ENCODE data around the gene GATAD2A.

Gene GATAD2A

GRCh38 chr19:19545707-19546106 lies 140.2 kb downstream of the GATAD2A start:
- TF ChIP-seq POLR2AphosphoS5 (IDR thresholded peaks at IDR 0.05; ENCODE audit: low read depth, low read length): no peak
- TF ChIP-seq REST (IDR thresholded peaks at IDR 0.05; ENCODE audit: insufficient read depth in 1 of 2, low read depth in 2 of 2, low read length in 2 of 2): no peak
- TF ChIP-seq TAF1 (IDR thresholded peaks at IDR 0.05; ENCODE audit: borderline replicate concordance, insufficient read depth, low read length): no peak
- no peak for TF ChIP-seq SIN3A (IDR thresholded peaks at IDR 0.05; ENCODE audit: borderline replicate concordance, insufficient read depth, low read length)
- TF ChIP-seq FOXP2 (optimal IDR thresholded peaks at IDR 0.05; ENCODE audit: borderline replicate concordance, extremely low read depth, extremely low read length, insufficient read depth): no peak

DNA sequence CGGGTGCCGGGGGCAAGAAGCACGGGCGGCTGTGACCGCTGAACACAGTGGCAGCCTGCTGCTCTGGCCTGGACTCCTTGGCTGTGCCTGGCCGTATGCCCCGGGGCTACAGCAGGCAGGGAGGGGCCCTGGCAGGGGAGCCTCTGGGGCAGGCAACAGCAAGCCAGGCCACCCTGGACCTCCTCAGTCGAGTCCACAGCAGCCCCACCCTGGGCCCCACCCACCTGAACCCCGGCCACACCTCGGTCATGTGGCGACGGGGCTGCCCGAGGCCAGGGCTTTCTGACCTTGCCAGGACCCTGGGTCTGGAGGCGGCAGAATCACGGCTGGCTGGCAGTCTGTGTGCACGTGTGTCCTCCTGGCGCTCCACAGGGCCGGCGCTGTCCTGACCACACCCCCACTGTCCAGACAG lies 141.3 kb downstream of the GATAD2A start:
- TF ChIP-seq SIN3A (IDR thresholded peaks at IDR 0.05; ENCODE audit: borderline replicate concordance, insufficient read depth, low read length) (no peak), REST (IDR thresholded peaks at IDR 0.05; ENCODE audit: insufficient read depth in 1 of 2, low read depth in 2 of 2, low read length in 2 of 2) (no peak), POLR2AphosphoS5 (IDR thresholded peaks at IDR 0.05; ENCODE audit: low read depth, low read length) (no peak)

DNA sequence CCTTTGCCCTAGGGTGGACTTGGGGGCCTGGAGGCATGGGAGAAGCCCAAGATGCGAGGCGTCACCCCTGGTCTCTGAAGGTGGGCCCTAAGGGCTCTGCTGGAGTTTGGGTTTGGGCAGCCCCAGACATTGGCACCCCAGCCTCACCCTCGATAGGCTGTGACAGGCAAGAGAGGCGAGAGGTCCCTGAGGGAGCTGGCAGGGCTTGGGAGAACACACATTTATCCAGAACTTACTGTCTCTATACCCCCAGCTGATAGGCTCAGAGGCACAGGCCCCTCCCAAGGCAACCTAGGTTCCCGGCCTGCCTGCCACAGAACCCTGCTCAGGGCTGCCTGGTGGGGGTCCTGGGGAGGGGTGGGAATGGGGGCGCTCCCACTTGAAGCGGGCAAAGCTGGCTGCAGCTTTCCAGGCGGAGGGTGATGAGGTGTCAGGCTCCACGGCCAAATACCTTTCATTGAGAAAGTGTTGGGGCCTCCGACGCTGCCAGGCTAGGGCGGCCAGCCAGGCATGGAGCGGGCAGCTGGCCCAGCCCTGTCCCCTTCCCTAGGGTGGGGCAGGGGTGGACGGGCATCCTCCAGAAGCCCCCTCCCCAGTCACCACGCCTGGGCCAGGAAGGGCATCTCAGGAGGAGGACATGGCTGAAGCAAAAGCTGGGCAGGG lies 142.3 kb downstream of the GATAD2A start:
- TF ChIP-seq TAF1 (IDR thresholded peaks at IDR 0.05; ENCODE audit: borderline replicate concordance, insufficient read depth, low read length) (no peak), FOXP2 (optimal IDR thresholded peaks at IDR 0.05; ENCODE audit: borderline replicate concordance, extremely low read depth, extremely low read length, insufficient read depth) (no peak), REST (IDR thresholded peaks at IDR 0.05; ENCODE audit: insufficient read depth in 1 of 2, low read depth in 2 of 2, low read length in 2 of 2) (no peak), POLR2AphosphoS5 (IDR thresholded peaks at IDR 0.05; ENCODE audit: low read depth, low read length) (no peak), SIN3A (IDR thresholded peaks at IDR 0.05; ENCODE audit: borderline replicate concordance, insufficient read depth, low read length) (no peak)

DNA sequence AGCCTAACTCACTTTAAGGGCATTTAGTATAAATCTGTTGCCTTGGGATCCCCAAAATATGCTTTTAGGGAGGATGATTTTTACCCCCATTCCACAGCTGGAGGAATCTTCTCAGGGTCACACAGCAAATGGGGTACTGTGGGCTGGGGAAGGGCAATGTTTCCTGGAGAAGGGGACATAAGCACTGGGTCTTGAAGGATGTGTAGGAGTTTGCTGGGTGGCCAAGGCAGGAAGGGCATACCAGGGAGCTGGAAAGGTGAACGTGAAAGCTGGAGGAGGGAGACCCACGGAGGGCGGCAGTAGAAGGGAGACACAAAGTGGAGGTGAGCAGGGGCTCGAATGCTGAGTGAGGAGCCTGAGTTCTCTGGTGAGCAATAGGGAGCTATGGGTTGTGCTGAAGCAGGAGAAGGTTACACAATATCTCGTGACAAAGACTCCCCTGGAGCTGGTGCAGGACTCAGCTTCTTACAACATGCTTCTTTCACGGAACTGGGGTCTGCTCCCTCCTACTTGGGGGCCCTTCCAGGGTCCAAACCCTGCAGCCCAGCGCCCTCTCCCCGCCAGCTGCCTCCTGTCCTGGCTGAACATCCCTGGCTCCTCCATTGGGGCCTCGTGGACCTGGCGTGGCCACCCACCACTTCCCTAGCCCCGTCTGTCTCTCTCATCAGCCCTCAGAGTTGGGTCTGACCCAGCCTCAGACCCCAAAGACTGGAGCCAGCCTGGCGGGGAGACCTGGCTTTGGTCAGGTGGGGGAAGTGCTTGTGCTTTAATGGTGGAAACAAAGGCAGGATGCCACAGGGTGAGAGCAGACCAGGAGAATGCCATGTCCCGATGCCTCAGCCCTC lies 143.7 kb downstream of the GATAD2A start:
- no peak for TF ChIP-seq SIN3A (IDR thresholded peaks at IDR 0.05; ENCODE audit: borderline replicate concordance, insufficient read depth, low read length)
- TF ChIP-seq REST (IDR thresholded peaks at IDR 0.05; ENCODE audit: insufficient read depth in 1 of 2, low read depth in 2 of 2, low read length in 2 of 2): no peak
- TF ChIP-seq TAF1 (IDR thresholded peaks at IDR 0.05; ENCODE audit: borderline replicate concordance, insufficient read depth, low read length): no peak
- no peak for TF ChIP-seq POLR2AphosphoS5 (IDR thresholded peaks at IDR 0.05; ENCODE audit: low read depth, low read length)
- no peak for TF ChIP-seq FOXP2 (optimal IDR thresholded peaks at IDR 0.05; ENCODE audit: borderline replicate concordance, extremely low read depth, extremely low read length, insufficient read depth)
